Esophagus (tissue), 2 donors: ENCODE measurements around the gene MAN2B2. TPM values are rescaled to one million over a fixed set of nuclear protein-coding genes. Genes with fewer than 3 reads are reported as not detected.
A peak's percentile ranks its signal among the peaks of the same experiment; 100 is the strongest.
"Not testable (repeated sequence)": the region's sequence is repeated elsewhere in the genome, so short reads cannot be mapped to it uniquely, and the experiment has no call there.

Source experiments
- H3K27ac ChIP-seq, 2 donors: one replicate each; pipeline ENCODE4 v1.5.1; 2013; ENCODE audit warnings: low read depth in 2 of 2, mild to moderate bottlenecking in 2 of 2, inconsistent platforms in 1 of 2, low read length in 1 of 2, moderate library complexity in 1 of 2
- H3K27me3 ChIP-seq, 2 donors: one replicate each; pipeline ENCODE4 v1.6.1; 2013; ENCODE audit warnings: low read length in 2 of 2, control low read depth in 1 of 2, mild to moderate bottlenecking in 1 of 2; ENCODE audit not compliant: insufficient read depth in 2 of 2, control insufficient read depth in 1 of 2
- H3K36me3 ChIP-seq, 2 donors: one replicate each; pipeline ENCODE4 v1.6.1; 2013; ENCODE audit warnings: low read length in 1 of 2; ENCODE audit not compliant: control insufficient read depth in 2 of 2, insufficient read depth in 2 of 2
- H3K4me1 ChIP-seq, 2 donors: one replicate each; pipeline ENCODE4 v1.6.1; 2013; ENCODE audit warnings: low read length in 1 of 2; ENCODE audit not compliant: control insufficient read depth in 2 of 2, insufficient read depth in 2 of 2
- H3K4me3 ChIP-seq, 2 donors: one replicate each; pipeline ENCODE4 v1.5.1; 2013; ENCODE audit warnings: low read length in 2 of 2, mild to moderate bottlenecking in 2 of 2, low read depth in 1 of 2, moderate library complexity in 1 of 2
- H3K9me3 ChIP-seq, 2 donors: one replicate each; pipeline ENCODE4 v1.6.1; 2013; ENCODE audit warnings: mild to moderate bottlenecking in 2 of 2, low read depth in 1 of 2, low read length in 1 of 2, moderate library complexity in 1 of 2; ENCODE audit not compliant: control insufficient read depth in 2 of 2, insufficient read depth in 1 of 2
- WGBS, 2 donors: extraction: QIAGEN DNeasy Blood & Tissue Kit; methylation state at CpG; one replicate each; pipeline ENCODE4 v1.1.7; 2013; 5-methylcytosine and 5-hydroxymethylcytosine counted together
- polyA plus RNA-seq, 2 donors: library from polyadenylated mRNA; stranded (reverse); fragments of 200-250 nt; gene quantifications; one replicate each; pipeline ENCODE4 v1.2.3, GENCODE V29; 2013
- donor health status: healthy with polysubstance abuse.
- donor health status: Bipolar disorder and iron deficiency.

The MAN2B2 gene
- polyA plus RNA-seq, 2 donors = 6.5 to 7.3 TPM

DNA sequence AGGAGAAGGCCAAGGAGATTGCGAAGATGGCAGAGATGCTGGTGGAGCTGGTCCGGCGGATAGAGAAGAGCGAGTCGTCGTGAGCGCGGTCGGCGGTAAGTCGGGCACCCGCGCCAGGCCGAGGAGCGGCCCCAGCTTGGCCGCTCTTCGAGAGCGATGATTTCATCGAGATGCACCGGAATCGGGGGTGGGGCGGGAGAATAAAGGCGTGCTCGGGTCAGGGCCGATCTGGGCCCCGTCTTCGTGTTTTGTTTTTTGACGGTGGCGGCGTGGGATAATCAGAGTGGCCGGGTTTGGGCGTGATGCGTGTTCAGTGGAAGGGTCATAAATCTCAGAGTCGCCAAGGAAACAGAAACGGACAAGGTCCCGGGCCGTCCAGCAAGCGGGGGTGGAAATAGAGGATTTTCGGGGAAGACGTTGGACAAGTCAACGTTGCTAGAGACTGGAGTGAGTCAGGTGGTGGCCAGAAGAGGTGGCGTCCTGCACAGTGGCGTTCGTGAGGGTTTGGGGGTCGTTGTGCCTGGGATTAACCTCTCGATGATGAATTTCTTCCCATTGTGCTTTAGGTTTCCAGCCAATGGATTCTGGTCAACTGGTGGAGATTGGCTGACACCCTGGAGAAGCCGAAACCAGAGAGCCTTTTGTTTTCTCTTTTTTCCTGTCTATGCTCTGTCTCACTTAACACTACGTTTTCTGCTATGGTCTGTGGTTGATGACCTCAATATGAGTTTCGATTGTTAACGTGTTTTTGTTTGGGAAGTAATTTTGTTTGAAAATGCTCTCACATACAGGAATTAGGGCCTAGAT, 66.4 kb downstream of the MAN2B2 start:
- Histone ChIP-seq H3K36me3 (peaks cover 0 to 7% of the 10 kb centered on the region in 2 donors), H3K4me1 (peaks cover 0 to 4% of the 10 kb centered on the region in 2 donors), H3K27ac (peak overlapping the region; percentile 92), H3K27me3 (no peaks in the 10 kb centered on the region), H3K4me3 (peak overlapping the region; percentile 56 to 79), H3K9me3 (no peaks in the 10 kb centered on the region)
- 1% methylated on average over 50 of the region's 50 CpGs for WGBS, 2 donors

DNA sequence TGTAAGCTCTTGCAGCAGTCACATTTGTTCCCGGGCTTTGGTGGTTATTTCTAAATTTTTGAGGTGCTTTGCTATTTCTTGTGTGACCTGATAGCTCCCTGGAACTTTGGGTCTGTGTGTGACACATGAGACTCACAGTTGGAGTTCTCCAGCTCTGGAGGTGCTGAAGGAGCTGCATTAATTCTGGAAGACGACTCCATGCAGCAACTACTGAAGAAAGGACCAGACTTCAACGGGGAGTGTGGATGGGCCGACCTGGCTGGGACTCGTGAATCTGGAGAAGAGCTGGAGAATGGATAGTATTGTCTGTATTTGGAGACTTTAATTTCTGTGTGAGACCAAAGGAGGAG, 67.0 kb downstream of the MAN2B2 start:
- H3K36me3 ChIP-seq = peaks cover 0 to 7% of the 10 kb centered on the region in 2 donors
- H3K4me3 ChIP-seq = peak overlapping the region; percentile 1 to 56
- no peaks in the 10 kb centered on the region for H3K9me3 ChIP-seq
- peak overlapping the region; percentile 1 to 92 for H3K27ac ChIP-seq
- WGBS, 2 donors = 35 to 37% methylated on average over 5 of the region's 5 CpGs
- H3K27me3 ChIP-seq = no peaks in the 10 kb centered on the region
- peaks cover 0 to 4% of the 10 kb centered on the region in 2 donors for H3K4me1 ChIP-seq

GRCh38 chr4:6643141-6643847, 68.3 kb downstream of the MAN2B2 start:
- H3K36me3 ChIP-seq = peaks cover 0 to 7% of the 10 kb centered on the region in 2 donors
- H3K9me3 ChIP-seq = no peaks in the 10 kb centered on the region
- no peak overlapping the region for H3K4me3 ChIP-seq
- H3K27ac ChIP-seq = no peak overlapping the region
- WGBS, 2 donors = 81 to 82% methylated on average over 8 of the region's 8 CpGs
- H3K27me3 ChIP-seq = no peaks in the 10 kb centered on the region
- peaks cover 0 to 4% of the 10 kb centered on the region in 2 donors for H3K4me1 ChIP-seq

DNA sequence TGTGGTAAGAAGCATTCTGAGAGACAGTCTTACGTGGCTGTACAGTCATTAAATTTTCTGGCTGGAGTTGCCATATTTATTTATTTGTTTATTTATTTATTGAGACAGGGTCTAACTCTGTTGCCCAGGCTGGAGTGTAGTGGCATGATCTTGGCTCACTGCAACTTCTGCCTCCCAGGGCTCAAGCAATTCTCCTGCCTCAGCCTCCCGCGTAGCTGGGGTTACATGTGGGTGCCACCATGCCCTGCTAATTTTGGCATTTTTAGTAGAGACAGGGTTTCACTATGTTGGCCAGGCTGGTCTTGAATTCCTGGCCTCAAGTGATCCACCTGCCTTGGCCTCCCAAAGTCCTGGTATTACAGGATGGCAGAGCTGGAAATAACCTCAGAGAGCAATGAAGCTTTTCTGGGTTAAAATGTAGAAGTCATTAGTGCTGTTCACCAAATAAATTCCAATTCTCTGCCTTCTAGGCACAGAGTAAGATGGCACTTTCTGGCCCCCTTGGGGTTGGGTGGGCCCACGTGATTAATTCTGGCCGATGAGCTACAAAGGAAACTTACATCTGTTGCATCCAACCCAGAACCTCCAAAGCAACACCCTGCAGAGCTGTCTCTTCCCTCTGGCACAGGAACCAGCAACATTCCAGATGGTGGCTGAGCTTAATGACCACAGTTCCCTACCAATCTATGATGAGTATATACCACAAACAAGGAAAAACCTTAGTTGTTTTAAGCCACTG, 70.0 kb downstream of the MAN2B2 start:
- Histone ChIP-seq H3K27me3 (no peaks in the 10 kb centered on the region), H3K27ac (no peak overlapping the region)
- 69% methylated on average over 5 of the region's 5 CpGs for WGBS, 2 donors

GRCh38 chr4:6647169-6647568, 72.2 kb downstream of the MAN2B2 start:
- WGBS, 2 donors = 87 to 89% methylated on average over 5 of the region's 5 CpGs
- H3K27me3 ChIP-seq = no peaks in the 10 kb centered on the region
- H3K4me1 ChIP-seq = no peaks in the 10 kb centered on the region
- no peaks in the 10 kb centered on the region for H3K9me3 ChIP-seq
- no peak overlapping the region for H3K27ac ChIP-seq
- H3K4me3 ChIP-seq = no peak overlapping the region
- peaks cover 0 to 5% of the 10 kb centered on the region in 2 donors for H3K36me3 ChIP-seq

More for the DNA sequence above, 70.0 kb downstream of the MAN2B2 start:
- no peak overlapping the region for H3K4me3 ChIP-seq
- no peaks in the 10 kb centered on the region for H3K9me3 ChIP-seq
- H3K36me3 ChIP-seq = peaks cover 0 to 7% of the 10 kb centered on the region in 2 donors
- peaks cover 0 to 4% of the 10 kb centered on the region in 2 donors for H3K4me1 ChIP-seq

- Histone ChIP-seq H3K4me3 (no peak overlapping the region), H3K4me1 (no peaks in the 10 kb centered on the region), H3K9me3 (no peaks in the 10 kb centered on the region), H3K36me3 (peaks cover 0 to 5% of the 10 kb centered on the region in 2 donors), H3K27ac (no peak overlapping the region), H3K27me3 (no peaks in the 10 kb centered on the region)
- WGBS, 2 donors = 56 to 72% methylated on average over 6 of the region's 6 CpGs
These were observed 72.7 kb downstream of the MAN2B2 start for GRCh38 chr4:6647582-6648230.

GRCh38 chr4:6649216-6649615, 74.2 kb downstream of the MAN2B2 start:
- WGBS, 2 donors = 89 to 90% methylated on average over 8 of the region's 8 CpGs
- no peak overlapping the region for H3K27ac ChIP-seq
- H3K36me3 ChIP-seq = no peaks in the 10 kb centered on the region
- no peaks in the 10 kb centered on the region for H3K27me3 ChIP-seq
- no peaks in the 10 kb centered on the region for H3K4me1 ChIP-seq
- H3K9me3 ChIP-seq = no peaks in the 10 kb centered on the region
- H3K4me3 ChIP-seq = no peak overlapping the region

- H3K36me3 ChIP-seq, H3K9me3 ChIP-seq, H3K4me1 ChIP-seq, H3K27me3 ChIP-seq, H3K27ac ChIP-seq, H3K4me3 ChIP-seq: not testable (repeated sequence)
- 50 to 94% methylated on average over 2 to 3 of the region's 3 CpGs for WGBS, 2 donors
These were observed 79.2 kb downstream of the MAN2B2 start for GRCh38 chr4:6654211-6654610.

DNA sequence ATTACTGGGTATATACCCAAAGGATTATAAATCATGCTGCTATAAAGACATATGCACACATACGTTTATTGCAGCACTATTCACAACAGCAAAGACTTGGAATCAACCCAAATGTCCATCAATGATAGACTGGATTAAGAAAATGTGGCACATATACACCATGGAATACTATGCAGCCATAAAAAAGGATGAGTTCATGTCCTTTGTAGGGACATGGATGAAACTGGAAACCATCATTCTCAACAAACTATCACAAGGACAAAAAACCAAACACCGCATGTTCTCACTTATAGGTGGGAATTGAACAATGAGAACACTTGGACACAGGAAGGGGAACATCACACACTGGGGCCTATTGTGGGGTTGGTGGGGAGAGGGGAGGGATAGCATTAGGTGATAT, 80.3 kb downstream of the MAN2B2 start:
- H3K27ac ChIP-seq, H3K4me3 ChIP-seq, H3K4me1 ChIP-seq, H3K9me3 ChIP-seq, H3K36me3 ChIP-seq, H3K27me3 ChIP-seq: not testable (repeated sequence)
- 88 to 92% methylated on average over 2 of the region's 2 CpGs for WGBS, 2 donors
